Vagina (tissue), 2 donors: ENCODE measurements around the gene SLC25A44.

ENCODE experiments used
- CTCF ChIP-seq, 3 experiments: fragments of 450-650 bp in 2 of 3; fragments of 200-600 bp in 1 of 3; sonication (generic) in 1 of 3; IDR thresholded peaks; one replicate each; pipeline ENCODE4 v1.5.1; 2017 to 2019; ENCODE audit warnings: antibody characterized with exemption in 3 of 3, mild to moderate bottlenecking in 2 of 3, moderate library complexity in 2 of 3
- POLR2A ChIP-seq, 2 donors: fragments of 450-650 bp; IDR thresholded peaks; one replicate each; pipeline ENCODE4 v1.6.1; 2017; ENCODE audit warnings: antibody characterized with exemption in 2 of 2, mild to moderate bottlenecking in 2 of 2, moderate library complexity in 2 of 2
- POLR2AphosphoS5 ChIP-seq, 2 donors: sonication (generic); formaldehyde crosslinking; IDR thresholded peaks; one replicate each; pipeline ENCODE4 v1.9.0; 2017; ENCODE audit warnings: antibody characterized with exemption in 2 of 2, mild to moderate bottlenecking in 2 of 2, low read depth in 1 of 2; ENCODE audit not compliant: insufficient read depth in 1 of 2

- TF ChIP-seq CTCF (IDR thresholded peaks at IDR 0.05) (no peak), POLR2A (IDR thresholded peaks at IDR 0.05) (no peak), POLR2AphosphoS5 (IDR thresholded peaks at IDR 0.05; ENCODE audit: insufficient read depth in 1 of 2, low read depth in 1 of 2) (no peak)
These were observed 30.2 kb upstream of the SLC25A44 start for GRCh38 chr1:156163712-156164111.
